Neural cell (in vitro differentiated cells): ENCODE results near the gene ADAMTS17. TPM values are rescaled to one million over a fixed set of nuclear protein-coding genes. Genes with fewer than 3 reads are reported as not detected.

Experiments
- H2AFZ ChIP-seq: fragments of 200-600, 300-800 bp; sonication (generic), shearing (Covaris generic); 2 replicates; pipeline ENCODE4 v1.6.0; 2014; ENCODE audit warnings: low read depth, mild to moderate bottlenecking, antibody characterized with exemption, low read length, moderate library complexity
- H3F3A ChIP-seq: fragments of 200-600 bp; shearing (Covaris generic); 2 replicates; pipeline ENCODE4 v1.6.1; 2016; ENCODE audit warnings: mild to moderate bottlenecking, moderate library complexity, mixed read lengths, antibody characterized with exemption, low read length; ENCODE audit not compliant: insufficient read depth, poor library complexity, severe bottlenecking
- H3K27ac ChIP-seq: fragments of 200-600, 300-800 bp; sonication (generic), shearing (Covaris generic); 2 replicates; pipeline ENCODE4 v1.5.1; 2014; ENCODE audit warnings: mild to moderate bottlenecking, low read length, moderate library complexity
- H3K27me3 ChIP-seq: fragments of 300-800, 200-600 bp; sonication (generic), shearing (Covaris generic); 2 replicates; pipeline ENCODE4 v1.6.0; 2014; ENCODE audit warnings: mild to moderate bottlenecking, low read depth, low read length, moderate library complexity; ENCODE audit not compliant: insufficient read depth
- H3K36me3 ChIP-seq: fragments of 300-800, 200-600 bp; sonication (generic), shearing (Covaris generic); 2 replicates; pipeline ENCODE4 v1.5.1; 2014; ENCODE audit warnings: mild to moderate bottlenecking, antibody characterized with exemption, low read length, moderate library complexity; ENCODE audit not compliant: insufficient read depth
- H3K4me2 ChIP-seq: fragments of 300-800, 200-600 bp; sonication (generic), shearing (Covaris generic); 2 replicates; pipeline ENCODE4 v1.6.0; 2014; ENCODE audit warnings: mild to moderate bottlenecking, low read length
- H3K4me3 ChIP-seq: fragments of 300-800, 200-600 bp; sonication (generic), shearing (Covaris generic); 2 replicates; pipeline ENCODE4 v1.5.1; 2014; ENCODE audit warnings: mild to moderate bottlenecking, low read length, moderate library complexity
- H3K79me2 ChIP-seq: fragments of 200-600 bp; shearing (Covaris generic); replicated peaks from 2 replicates; pipeline ENCODE4 v1.6.0; 2014; ENCODE audit warnings: mild to moderate bottlenecking, low read length, moderate library complexity; ENCODE audit not compliant: insufficient read depth
- H3K9ac ChIP-seq: fragments of 300-800, 200-600 bp; sonication (generic), shearing (Covaris generic); 2 replicates; pipeline ENCODE4 v1.6.1; 2016; ENCODE audit warnings: mild to moderate bottlenecking, low read length, mixed read lengths
- H3K9me2 ChIP-seq: fragments of 200-600 bp; shearing (Covaris generic); 2 replicates; pipeline ENCODE4 v1.6.1; 2016; ENCODE audit warnings: mild to moderate bottlenecking, low read length, mixed read lengths; ENCODE audit not compliant: insufficient read depth
- H3K9me3 ChIP-seq: fragments of 200-600, 300-800 bp; sonication (generic), shearing (Covaris generic); 2 replicates; pipeline ENCODE4 v1.6.1; 2016; ENCODE audit warnings: mild to moderate bottlenecking, mixed run types, low read length, moderate library complexity, mixed read lengths
- H4K20me1 ChIP-seq: fragments of 200-600 bp; shearing (Covaris generic); 2 replicates; pipeline ENCODE4 v1.6.1; 2016; ENCODE audit warnings: mild to moderate bottlenecking, mixed run types; ENCODE audit not compliant: insufficient read depth
- EP300 ChIP-seq: fragments of 450-650 bp; conservative IDR thresholded peaks from 2 replicates; pipeline ENCODE4 v1.6.1; 2014; ENCODE audit warnings: antibody characterized with exemption, mild to moderate bottlenecking, moderate library complexity; ENCODE audit not compliant: poor library complexity, severe bottlenecking
- EZH2 ChIP-seq: fragments of 200-600, 300-800 bp; shearing (Covaris generic), sonication (generic); IDR thresholded peaks from 2 replicates; pipeline ENCODE4 v1.6.1; 2014; ENCODE audit warnings: antibody characterized with exemption, low read length, borderline replicate concordance, mild to moderate bottlenecking; ENCODE audit not compliant: insufficient read depth, poor library complexity, severe bottlenecking
- MXI1 ChIP-seq: fragments of 450-650 bp; conservative IDR thresholded peaks from 2 replicates; pipeline ENCODE4 v1.6.1; 2014; ENCODE audit warnings: antibody characterized with exemption, mild to moderate bottlenecking; ENCODE audit not compliant: poor library complexity, severe bottlenecking
- POLR2AphosphoS5 ChIP-seq: IDR thresholded peaks from 2 replicates; pipeline ENCODE4 v1.6.1; 2012
- RAD21 ChIP-seq: fragments of 450-650 bp; conservative IDR thresholded peaks from 2 replicates; pipeline ENCODE4 v1.6.1; 2014; ENCODE audit warnings: antibody characterized with exemption, mild to moderate bottlenecking, moderate library complexity
- SMC3 ChIP-seq: fragments of 450-650 bp; conservative IDR thresholded peaks from 2 replicates; pipeline ENCODE4 v1.6.1; 2014; ENCODE audit warnings: antibody characterized with exemption, mild to moderate bottlenecking, moderate library complexity; ENCODE audit not compliant: poor library complexity
- TAF1 ChIP-seq: IDR thresholded peaks from 2 replicates; pipeline ENCODE4 v1.6.1; 2012; ENCODE audit warnings: low read depth
- polyA plus RNA-seq: library from polyadenylated mRNA; depleted of rRNA; stranded (reverse); fragments of >200 nt; gene quantifications from 2 replicates; pipeline ENCODE4 v1.2.3, GENCODE V29; 2014
- TF ChIP-seq, protein P1 (sequence below): fragments of 450-650 bp; IDR thresholded peaks from 2 replicates; pipeline ENCODE4 v1.5.1; 2014; ENCODE audit warnings: antibody characterized with exemption, mild to moderate bottlenecking, moderate library complexity; ENCODE audit not compliant: poor library complexity, severe bottlenecking
- TF ChIP-seq, protein P2 (sequence below): IDR thresholded peaks from 2 replicates; pipeline ENCODE4 v1.6.1; 2012; ENCODE audit warnings: borderline replicate concordance

The ADAMTS17 gene
- polyA plus RNA-seq, 1 donor from 2014 or later: 0.04 TPM

DNA sequence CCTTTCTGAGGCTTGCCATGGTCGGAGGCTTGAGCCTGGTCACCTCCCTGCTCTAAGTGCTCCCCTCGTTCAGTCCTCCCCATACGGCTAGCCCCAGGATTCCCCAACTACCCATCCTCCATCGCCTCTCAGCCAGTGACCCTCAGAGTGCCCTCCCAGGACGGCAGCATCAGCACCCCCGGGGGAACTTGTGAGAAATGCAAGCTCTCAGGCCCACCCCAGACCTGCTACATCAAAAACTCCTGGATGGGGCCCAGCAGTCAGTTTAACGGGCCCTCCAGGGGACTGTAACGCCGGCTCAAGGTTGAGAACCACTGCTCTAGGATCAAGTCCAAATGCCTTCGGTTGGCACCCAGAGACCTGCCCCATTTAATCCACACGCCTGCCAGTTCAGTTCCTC is 6.9 kb downstream of the ADAMTS17 start:
- Histone ChIP-seq H3F3A (no peaks in the 10 kb centered on the region), H3K9me2 (no peaks in the 10 kb centered on the region), H3K79me2 (no peaks in the 10 kb centered on the region), H3K4me3 (no peak overlapping the region), H3K4me2 (no peak overlapping the region), H3K36me3 (no peaks in the 10 kb centered on the region), H2AFZ (no peak overlapping the region), H3K9ac (no peak overlapping the region), H3K27ac (no peak overlapping the region), H3K9me3 (no peaks in the 10 kb centered on the region), H3K27me3 (peaks cover 15% of the 10 kb centered on the region), H4K20me1 (no peaks in the 10 kb centered on the region)
- TF ChIP-seq SMC3 (no peak), RAD21 (no peak), TAF1 (no peak), EZH2 (no peak), MXI1 (no peak), EP300 (no peak), POLR2AphosphoS5 (no peak)
- TF ChIP-seq, protein P1, sequence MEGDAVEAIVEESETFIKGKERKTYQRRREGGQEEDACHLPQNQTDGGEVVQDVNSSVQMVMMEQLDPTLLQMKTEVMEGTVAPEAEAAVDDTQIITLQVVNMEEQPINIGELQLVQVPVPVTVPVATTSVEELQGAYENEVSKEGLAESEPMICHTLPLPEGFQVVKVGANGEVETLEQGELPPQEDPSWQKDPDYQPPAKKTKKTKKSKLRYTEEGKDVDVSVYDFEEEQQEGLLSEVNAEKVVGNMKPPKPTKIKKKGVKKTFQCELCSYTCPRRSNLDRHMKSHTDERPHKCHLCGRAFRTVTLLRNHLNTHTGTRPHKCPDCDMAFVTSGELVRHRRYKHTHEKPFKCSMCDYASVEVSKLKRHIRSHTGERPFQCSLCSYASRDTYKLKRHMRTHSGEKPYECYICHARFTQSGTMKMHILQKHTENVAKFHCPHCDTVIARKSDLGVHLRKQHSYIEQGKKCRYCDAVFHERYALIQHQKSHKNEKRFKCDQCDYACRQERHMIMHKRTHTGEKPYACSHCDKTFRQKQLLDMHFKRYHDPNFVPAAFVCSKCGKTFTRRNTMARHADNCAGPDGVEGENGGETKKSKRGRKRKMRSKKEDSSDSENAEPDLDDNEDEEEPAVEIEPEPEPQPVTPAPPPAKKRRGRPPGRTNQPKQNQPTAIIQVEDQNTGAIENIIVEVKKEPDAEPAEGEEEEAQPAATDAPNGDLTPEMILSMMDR: no peak

- TF ChIP-seq RAD21: no peak
- TF ChIP-seq POLR2AphosphoS5: no peak
- TF ChIP-seq EP300: no peak
- TF ChIP-seq EZH2: no peak
These were observed 7.3 kb downstream of the ADAMTS17 start for GRCh38 chr15:100334456-100334855.

DNA sequence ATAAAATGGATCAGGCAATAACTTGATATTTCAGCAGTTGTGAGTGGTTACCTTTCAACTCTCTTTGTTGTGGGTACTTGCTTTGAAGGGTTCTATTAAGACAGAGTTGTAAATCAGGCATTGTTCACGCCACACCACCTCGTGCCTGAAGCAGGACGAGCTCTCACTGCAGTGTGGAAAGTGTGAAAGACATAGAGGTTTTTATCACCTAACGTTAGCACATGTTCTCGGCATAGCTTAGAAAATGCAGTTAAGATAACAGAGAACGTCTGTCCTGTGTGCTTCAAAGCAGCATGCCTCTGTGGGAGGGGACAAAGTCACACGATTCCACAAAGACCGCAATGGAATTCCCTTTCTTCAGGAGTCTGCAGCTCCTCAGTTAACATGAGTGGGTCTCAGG is 7.8 kb downstream of the ADAMTS17 start:
- H3F3A ChIP-seq: no peaks in the 10 kb centered on the region
- no peak overlapping the region for H3K9ac ChIP-seq
- H3K79me2 ChIP-seq: no peaks in the 10 kb centered on the region
- H4K20me1 ChIP-seq: no peaks in the 10 kb centered on the region
- H3K4me3 ChIP-seq: no peak overlapping the region
- no peaks in the 10 kb centered on the region for H3K9me3 ChIP-seq
- no peaks in the 10 kb centered on the region for H3K9me2 ChIP-seq
- TF ChIP-seq, protein P1: no peak
- TF ChIP-seq RAD21 (no peak), MXI1 (no peak), EP300 (no peak)
- TF ChIP-seq, protein P2, sequence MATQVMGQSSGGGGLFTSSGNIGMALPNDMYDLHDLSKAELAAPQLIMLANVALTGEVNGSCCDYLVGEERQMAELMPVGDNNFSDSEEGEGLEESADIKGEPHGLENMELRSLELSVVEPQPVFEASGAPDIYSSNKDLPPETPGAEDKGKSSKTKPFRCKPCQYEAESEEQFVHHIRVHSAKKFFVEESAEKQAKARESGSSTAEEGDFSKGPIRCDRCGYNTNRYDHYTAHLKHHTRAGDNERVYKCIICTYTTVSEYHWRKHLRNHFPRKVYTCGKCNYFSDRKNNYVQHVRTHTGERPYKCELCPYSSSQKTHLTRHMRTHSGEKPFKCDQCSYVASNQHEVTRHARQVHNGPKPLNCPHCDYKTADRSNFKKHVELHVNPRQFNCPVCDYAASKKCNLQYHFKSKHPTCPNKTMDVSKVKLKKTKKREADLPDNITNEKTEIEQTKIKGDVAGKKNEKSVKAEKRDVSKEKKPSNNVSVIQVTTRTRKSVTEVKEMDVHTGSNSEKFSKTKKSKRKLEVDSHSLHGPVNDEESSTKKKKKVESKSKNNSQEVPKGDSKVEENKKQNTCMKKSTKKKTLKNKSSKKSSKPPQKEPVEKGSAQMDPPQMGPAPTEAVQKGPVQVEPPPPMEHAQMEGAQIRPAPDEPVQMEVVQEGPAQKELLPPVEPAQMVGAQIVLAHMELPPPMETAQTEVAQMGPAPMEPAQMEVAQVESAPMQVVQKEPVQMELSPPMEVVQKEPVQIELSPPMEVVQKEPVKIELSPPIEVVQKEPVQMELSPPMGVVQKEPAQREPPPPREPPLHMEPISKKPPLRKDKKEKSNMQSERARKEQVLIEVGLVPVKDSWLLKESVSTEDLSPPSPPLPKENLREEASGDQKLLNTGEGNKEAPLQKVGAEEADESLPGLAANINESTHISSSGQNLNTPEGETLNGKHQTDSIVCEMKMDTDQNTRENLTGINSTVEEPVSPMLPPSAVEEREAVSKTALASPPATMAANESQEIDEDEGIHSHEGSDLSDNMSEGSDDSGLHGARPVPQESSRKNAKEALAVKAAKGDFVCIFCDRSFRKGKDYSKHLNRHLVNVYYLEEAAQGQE: no peak
- no peak overlapping the region for H3K27ac ChIP-seq
- no peak overlapping the region for H3K4me2 ChIP-seq
- peaks cover 6% of the 10 kb centered on the region for H3K27me3 ChIP-seq
- H3K36me3 ChIP-seq: no peaks in the 10 kb centered on the region
- H2AFZ ChIP-seq: no peak overlapping the region

More at GRCh38 chr15:100334456-100334855, 7.3 kb downstream of the ADAMTS17 start:
- H3F3A ChIP-seq: no peaks in the 10 kb centered on the region
- peaks cover 10% of the 10 kb centered on the region for H3K27me3 ChIP-seq
- H4K20me1 ChIP-seq: no peaks in the 10 kb centered on the region
- H3K4me3 ChIP-seq: no peak overlapping the region
- no peak overlapping the region for H2AFZ ChIP-seq
- no peak overlapping the region for H3K4me2 ChIP-seq
- no peak overlapping the region for H3K9ac ChIP-seq
- H3K9me2 ChIP-seq: no peaks in the 10 kb centered on the region
- H3K27ac ChIP-seq: no peak overlapping the region
- no peaks in the 10 kb centered on the region for H3K36me3 ChIP-seq
- H3K9me3 ChIP-seq: no peaks in the 10 kb centered on the region
- H3K79me2 ChIP-seq: no peaks in the 10 kb centered on the region
